A549 (cell line): Measurements from ENCODE around the gene ABO. TPM values are rescaled to one million over a fixed set of nuclear protein-coding genes. Genes with fewer than 3 reads are reported as not detected.

Experiments used
- ATAC-seq, 2 experiments: fragments of 200-7000 bp in 1 of 2; fragments of >200 bp in 1 of 2; cut with Nextera tagmentation in 1 of 2; cut with Tn5 transposase in 1 of 2; 3 replicates each; pipeline versions ENCODE4 v1.8.0 to v1.9.1; 2018 to 2020; ENCODE audit warnings: mild to moderate bottlenecking in 1 of 2, moderate library complexity in 1 of 2
- CTCF ChIA-PET: fragments of 300-600 bp; sonication (Branson Sonifier 250); formaldehyde crosslinking; extraction: SDS; loops from one replicate; lab custom pipeline; 2021; ENCODE audit warnings: antibody characterized with exemption, inconsistent platforms; lab: Yijun Ruan, JAX
- POLR2A ChIA-PET: fragments of 350-600 bp; formaldehyde crosslinking; extraction: SDS; loops from one replicate; lab custom pipeline; 2021; ENCODE audit warnings: antibody characterized with exemption, inconsistent platforms; lab: Yijun Ruan, JAX
- DNase-seq, 2 experiments: peaks; one replicate each; pipeline versions ENCODE4 v3.0.0 to v3.0.0-alpha.2; 2011 to 2016; ENCODE audit warnings: low read depth in 1 of 2, low spot score in 1 of 2
- FAIRE-seq: peaks from 2 replicates; lab custom pipeline; 2011; peaks lifted over from hg19 to GRCh38; lab: Jason Lieb, UNC
- H3K27ac ChIP-seq, 2 experiments: fragments of >200 bp; sonication (Bioruptor Twin); formaldehyde crosslinking; 3 replicates each; pipeline ENCODE4 v1.5.1; 2016 to 2017
- H3K4me1 ChIP-seq: fragments of >200 bp; sonication (Bioruptor Twin); formaldehyde crosslinking; 3 replicates; pipeline ENCODE4 v1.6.1; 2016
- H3K4me2 ChIP-seq: fragments of >200 bp; sonication (Bioruptor Twin); formaldehyde crosslinking; 3 replicates; pipeline ENCODE4 v1.6.1; 2016
- H3K4me3 ChIP-seq: fragments of >200 bp; sonication (Bioruptor Twin); formaldehyde crosslinking; 3 replicates; pipeline ENCODE4 v1.5.1; 2016
- H3K9me3 ChIP-seq: fragments of >200 bp; sonication (Bioruptor Twin); formaldehyde crosslinking; 3 replicates; pipeline ENCODE4 v1.6.1; 2016
- CBX2 ChIP-seq: fragments of 200-600 bp; sonication (generic); IDR thresholded peaks from 2 replicates; pipeline ENCODE4 v1.6.1; 2016; ENCODE audit warnings: low read depth, mild to moderate bottlenecking, borderline replicate concordance
- CTCF ChIP-seq: fragments of >200 bp; sonication (Bioruptor Twin); formaldehyde crosslinking; IDR thresholded peaks from 3 replicates; pipeline ENCODE4 v1.5.1; 2016
- EHMT2 ChIP-seq: fragments of 200-600 bp; sonication (generic); IDR thresholded peaks from 2 replicates; pipeline ENCODE4 v1.6.1; 2016; ENCODE audit warnings: antibody characterized with exemption, low read depth, mild to moderate bottlenecking, moderate library complexity
- FOSB ChIP-seq: fragments of 250-450 bp; sonication (Bioruptor Pico); IDR thresholded peaks from 2 replicates; pipeline ENCODE4 v1.5.0; 2020; ENCODE audit warnings: mild to moderate bottlenecking, moderate library complexity
- JUNB ChIP-seq: fragments of >200 bp; sonication (Bioruptor Twin); formaldehyde crosslinking; IDR thresholded peaks from 2 replicates; pipeline ENCODE4 v1.6.1; 2016
- KDM1A ChIP-seq: fragments of 200-600 bp; sonication (generic); IDR thresholded peaks from 2 replicates; pipeline ENCODE4 v1.6.1; 2016; ENCODE audit warnings: low read depth, mild to moderate bottlenecking
- KDM5A ChIP-seq: fragments of 200-600 bp; sonication (generic); IDR thresholded peaks from 2 replicates; pipeline ENCODE4 v1.6.1; 2016; ENCODE audit warnings: antibody characterized with exemption, mild to moderate bottlenecking
- MYC ChIP-seq: IDR thresholded peaks from 2 replicates; pipeline ENCODE4 v1.6.1; 2012; ENCODE audit warnings: mild to moderate bottlenecking, inconsistent platforms, low read length, improper control_type of control experiment, borderline replicate concordance
- NFE2L2 ChIP-seq: fragments of 150-350 bp; conservative IDR thresholded peaks from 2 replicates; pipeline ENCODE4 v1.6.1; 2014; ENCODE audit warnings: low read length
- NR3C1 ChIP-seq: fragments of >200 bp; sonication (Bioruptor Twin); formaldehyde crosslinking; IDR thresholded peaks from 3 replicates; pipeline ENCODE4 v1.6.1; 2017
- PHF8 ChIP-seq: fragments of 200-600 bp; sonication (generic); IDR thresholded peaks from 2 replicates; pipeline ENCODE4 v1.6.1; 2016; ENCODE audit warnings: low read depth, mild to moderate bottlenecking, antibody characterized with exemption, moderate library complexity, borderline replicate concordance
- POLR2AphosphoS2 ChIP-seq: conservative IDR thresholded peaks from 2 replicates; pipeline ENCODE4 v1.6.1; 2012; ENCODE audit warnings: low read length, improper control_type of control experiment, inconsistent platforms
- RAD21 ChIP-seq, 2 experiments: fragments of >200 bp in 1 of 2; sonication (Bioruptor Twin) in 1 of 2; formaldehyde crosslinking in 1 of 2; IDR thresholded peaks in 1 of 2; conservative IDR thresholded peaks in 1 of 2; 2 replicates in 1 of 2; 3 replicates in 1 of 2; pipeline ENCODE4 v1.6.1; 2012 to 2018; ENCODE audit warnings: inconsistent platforms in 1 of 2
- RARB ChIP-seq: fragments of 250-450 bp; sonication (Bioruptor Pico); IDR thresholded peaks from 2 replicates; pipeline ENCODE4 v1.8.0; 2021; ENCODE audit warnings: mild to moderate bottlenecking, moderate library complexity
- SREBF2 ChIP-seq: fragments of 450-650 bp; IDR thresholded peaks from 2 replicates; pipeline ENCODE4 v1.6.1; 2014; ENCODE audit warnings: mild to moderate bottlenecking, moderate library complexity
- USF2 ChIP-seq: fragments of 450-650 bp; IDR thresholded peaks from 2 replicates; pipeline ENCODE4 v1.6.1; 2014; ENCODE audit warnings: antibody characterized with exemption
- ZFP36 ChIP-seq: fragments of 450-650 bp; IDR thresholded peaks from 2 replicates; pipeline ENCODE4 v1.6.1; 2014; ENCODE audit warnings: borderline replicate concordance; ENCODE audit not compliant: partially characterized antibody
- WGBS: methylation state at CpG from one replicate; pipeline ENCODE4 v1.1.6; 2017; ENCODE audit errors: missing lambda C conversion rate; 5-methylcytosine and 5-hydroxymethylcytosine counted together
- polyA plus RNA-seq, 4 experiments: library from polyadenylated mRNA; depleted of rRNA in 3 of 4; stranded (reverse); fragments of >200 nt; fragmentation: RNase III in 1 of 4; extraction: RNeasy Plus Mini Kit Qiagen cat#74134 plus additional on column Dnase treatment in 1 of 4; gene quantifications; 2 replicates in 3 of 4; 3 replicates in 1 of 4; pipeline ENCODE4 v1.2.3, GENCODE V29; 2011 to 2017
- TF ChIP-seq, protein P1 (sequence below): fragments of 250-450 bp; sonication (Bioruptor Pico); IDR thresholded peaks from 2 replicates; pipeline ENCODE4 v1.5.0; 2020; ENCODE audit warnings: low read depth, mild to moderate bottlenecking, moderate library complexity
- TF ChIP-seq, protein P2 (sequence below): fragments of 250-450 bp; sonication (Bioruptor Pico); IDR thresholded peaks from 2 replicates; pipeline ENCODE4 v1.5.0; 2021; ENCODE audit warnings: mild to moderate bottlenecking, moderate library complexity, borderline replicate concordance

Gene ABO
- polyA plus RNA-seq, 2 of the 4 experiments (the other 2 are of a cell fraction) = not detected

- no peak for ATAC-seq
- Histone ChIP-seq H3K4me1 (peaks cover 5% of the 10 kb centered on the region; the same call in 1 of the 3 replicates), H3K27ac (no peak overlapping the region), H3K9me3 (no peaks in the 10 kb centered on the region), H3K4me2 (no peak overlapping the region), H3K4me3 (no peak overlapping the region)
- TF ChIP-seq NR3C1 (no peak), USF2 (no peak), MYC (no peak), RARB (CRISPR knock-in tag) (no peak), KDM5A (no peak), NFE2L2 (no peak), CTCF (no peak), JUNB (no peak), POLR2AphosphoS2 (no peak), KDM1A (no peak), CBX2 (no peak), FOSB (no peak)
- TF ChIP-seq, protein P1, sequence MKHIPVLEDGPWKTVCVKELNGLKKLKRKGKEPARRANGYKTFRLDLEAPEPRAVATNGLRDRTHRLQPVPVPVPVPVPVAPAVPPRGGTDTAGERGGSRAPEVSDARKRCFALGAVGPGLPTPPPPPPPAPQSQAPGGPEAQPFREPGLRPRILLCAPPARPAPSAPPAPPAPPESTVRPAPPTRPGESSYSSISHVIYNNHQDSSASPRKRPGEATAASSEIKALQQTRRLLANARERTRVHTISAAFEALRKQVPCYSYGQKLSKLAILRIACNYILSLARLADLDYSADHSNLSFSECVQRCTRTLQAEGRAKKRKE (CRISPR knock-in tag) = no peak
- TF ChIP-seq, protein P2, sequence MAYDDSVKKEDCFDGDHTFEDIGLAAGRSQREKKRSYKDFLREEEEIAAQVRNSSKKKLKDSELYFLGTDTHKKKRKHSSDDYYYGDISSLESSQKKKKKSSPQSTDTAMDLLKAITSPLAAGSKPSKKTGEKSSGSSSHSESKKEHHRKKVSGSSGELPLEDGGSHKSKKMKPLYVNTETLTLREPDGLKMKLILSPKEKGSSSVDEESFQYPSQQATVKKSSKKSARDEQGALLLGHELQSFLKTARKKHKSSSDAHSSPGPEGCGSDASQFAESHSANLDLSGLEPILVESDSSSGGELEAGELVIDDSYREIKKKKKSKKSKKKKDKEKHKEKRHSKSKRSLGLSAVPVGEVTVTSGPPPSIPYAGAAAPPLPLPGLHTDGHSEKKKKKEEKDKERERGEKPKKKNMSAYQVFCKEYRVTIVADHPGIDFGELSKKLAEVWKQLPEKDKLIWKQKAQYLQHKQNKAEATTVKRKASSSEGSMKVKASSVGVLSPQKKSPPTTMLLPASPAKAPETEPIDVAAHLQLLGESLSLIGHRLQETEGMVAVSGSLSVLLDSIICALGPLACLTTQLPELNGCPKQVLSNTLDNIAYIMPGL (CRISPR knock-in tag) = no peak
- ChIA-PET POLR2A (no interaction called here), CTCF (interaction anchor here (0.7 to 1.0 kb wide), 3 partner anchors 9 to 48 kb away, joined by 3 read pairs; no protein-coding TSS in a partner anchor)
- DNase-seq = no peak
- 63% methylated on average over 11 of the region's 11 CpGs for WGBS
- FAIRE-seq = no peak
Observed at GRCh38 chr9:133235549-133236222, 39.3 kb downstream of the ABO start.

GRCh38 chr9:133234577-133235322 lies 40.3 kb downstream of the ABO start:
- ChIA-PET CTCF (interaction anchor here (0.9 to 1.0 kb wide), 2 partner anchors 8 to 16 kb away, joined by 3 read pairs; no protein-coding TSS in a partner anchor), POLR2A (no interaction called here)
- no peak for TF ChIP-seq ZFP36
- TF ChIP-seq RAD21 (conservative IDR thresholded peaks at IDR 0.05 in 1 of 2, IDR thresholded peaks at IDR 0.05 in 1 of 2) = no peak
- TF ChIP-seq PHF8 = no peak
- TF ChIP-seq EHMT2 = no peak
- TF ChIP-seq SREBF2 = no peak
- Histone ChIP-seq H3K4me3 (no peak overlapping the region), H3K4me1 (peaks cover 5% of the 10 kb centered on the region; the same call in 1 of the 3 replicates), H3K4me2 (no peak overlapping the region), H3K27ac (no peak overlapping the region), H3K9me3 (0 out of 3 replicates have a peak, but pooled peaks cover 2% of the 10 kb centered on the region)
- DNase-seq (no peak), ATAC-seq (no peak), FAIRE-seq (no peak)
- 80% methylated on average over 24 of the region's 31 CpGs for WGBS
